ENCODE data around the gene TMEM229B.

- peak; percentile 60 for TF ChIP-seq CTCF (IDR thresholded peaks at IDR 0.05)
- TF ChIP-seq EZH2 (IDR thresholded peaks at IDR 0.05; ENCODE audit: borderline replicate concordance, insufficient read depth, low read depth, low read length, poor library complexity, severe bottlenecking): no peak
Measured at GRCh38 chr14:67526676-67527459, 38.3 kb upstream of the TMEM229B start.
